ENCODE data around the gene C14orf132.

Gene C14orf132

DNA sequence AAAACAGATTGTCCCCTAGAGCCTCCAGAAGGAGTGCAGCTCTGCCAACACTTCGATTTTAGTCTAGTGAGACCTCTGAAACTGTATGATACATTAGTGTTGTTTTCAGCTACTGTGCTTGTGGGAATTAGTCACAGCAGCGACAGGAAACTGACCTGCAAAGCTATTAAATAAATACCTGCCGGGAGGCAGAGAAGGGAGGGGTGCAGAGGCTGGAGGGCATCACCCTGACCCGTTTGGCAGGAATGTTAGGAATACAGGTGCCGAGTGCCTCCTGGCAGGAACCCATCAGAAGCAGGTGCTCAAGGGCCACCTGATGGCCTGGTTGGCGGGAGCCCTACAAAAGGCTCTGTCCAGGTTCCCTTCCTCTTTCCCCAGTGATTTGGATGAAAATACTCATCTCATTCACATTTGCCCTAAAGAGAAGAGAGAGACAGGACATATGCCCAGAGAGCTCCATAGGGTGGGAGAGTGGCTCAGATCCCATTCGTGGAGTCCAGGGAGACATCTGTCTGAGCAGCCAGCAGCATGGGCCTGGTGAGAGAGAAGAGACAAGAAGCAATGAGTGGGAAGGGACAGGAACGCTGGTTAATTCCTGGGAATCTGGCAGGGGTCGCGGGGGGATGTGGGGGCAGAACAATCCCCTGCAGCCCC, 44.6 kb downstream of the C14orf132 start:
- peak; percentile 65 for DNase-seq

- no peak for DNase-seq
Observed at GRCh38 chr14:96084796-96085195, 45.6 kb downstream of the C14orf132 start.

DNA sequence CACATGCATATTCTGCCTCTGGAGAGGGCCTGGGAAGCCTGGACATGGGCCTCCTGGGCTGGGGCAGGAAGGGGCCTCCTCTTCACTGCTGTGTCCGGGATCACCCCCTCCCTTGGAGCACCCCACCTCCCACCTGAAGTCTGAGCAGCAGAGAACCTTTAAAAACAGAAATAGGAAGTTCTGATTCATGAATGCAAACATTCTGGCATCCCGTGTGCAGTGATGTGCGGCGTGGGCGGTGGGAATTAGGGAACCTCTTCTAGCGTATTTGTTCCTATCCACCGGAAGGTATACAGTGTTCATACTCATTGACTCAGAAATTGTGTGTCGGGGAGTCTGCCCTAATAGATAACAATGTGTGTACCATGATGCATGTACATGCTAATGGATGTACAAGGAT, 46.2 kb downstream of the C14orf132 start:
- no peak for DNase-seq

DNA sequence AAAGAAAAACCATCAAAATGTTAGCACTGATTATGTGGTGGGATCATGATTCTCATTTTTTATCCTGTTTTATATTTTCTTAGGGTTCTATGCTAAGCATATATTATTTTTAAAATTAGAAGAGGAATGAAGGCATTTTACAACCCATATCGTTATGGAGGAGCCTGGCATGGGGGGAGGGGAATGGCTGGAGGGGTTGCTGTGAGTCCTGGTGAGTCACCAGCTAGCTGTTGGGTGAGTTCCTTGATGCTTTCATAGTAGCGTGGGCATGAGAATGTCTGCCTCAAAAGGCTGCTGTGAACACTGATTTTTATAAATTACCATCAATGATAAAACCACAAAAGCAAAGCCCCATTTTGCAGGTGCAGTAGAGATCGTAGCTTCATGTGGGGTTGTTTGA, 46.9 kb downstream of the C14orf132 start:
- peak; percentile 81 for DNase-seq

- DNase-seq = no peak
Observed at GRCh38 chr14:96086574-96087077, 47.5 kb downstream of the C14orf132 start.

- no peak for DNase-seq
Observed at GRCh38 chr14:96088074-96088473, 48.9 kb downstream of the C14orf132 start.

GRCh38 chr14:96088481-96088880, 49.3 kb downstream of the C14orf132 start:
- no peak for DNase-seq

DNA sequence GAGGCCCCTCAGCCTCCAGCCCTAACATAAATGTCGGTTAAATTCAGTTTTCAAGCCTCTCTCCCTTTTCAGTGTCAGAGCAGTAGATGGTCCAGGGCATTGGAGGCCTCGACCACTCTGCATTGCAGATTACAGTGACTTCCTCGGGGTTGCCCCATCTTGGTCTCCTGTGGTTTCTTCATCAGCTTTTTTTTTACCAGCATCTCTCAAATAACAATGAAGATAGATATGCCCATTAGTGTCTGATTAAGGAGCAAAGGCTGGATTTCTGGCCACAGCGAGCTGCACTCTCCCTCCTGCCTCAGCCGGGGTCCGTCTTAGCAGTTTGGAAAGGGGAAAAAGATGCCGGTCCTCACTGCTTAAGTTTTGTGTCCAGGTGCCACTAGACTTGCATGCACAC, 49.7 kb downstream of the C14orf132 start:
- DNase-seq = no peak

- no peak for DNase-seq
Observed at GRCh38 chr14:96089401-96089800, 50.2 kb downstream of the C14orf132 start.

GRCh38 chr14:96090441-96091148, 51.4 kb downstream of the C14orf132 start:
- no peak for DNase-seq

DNA sequence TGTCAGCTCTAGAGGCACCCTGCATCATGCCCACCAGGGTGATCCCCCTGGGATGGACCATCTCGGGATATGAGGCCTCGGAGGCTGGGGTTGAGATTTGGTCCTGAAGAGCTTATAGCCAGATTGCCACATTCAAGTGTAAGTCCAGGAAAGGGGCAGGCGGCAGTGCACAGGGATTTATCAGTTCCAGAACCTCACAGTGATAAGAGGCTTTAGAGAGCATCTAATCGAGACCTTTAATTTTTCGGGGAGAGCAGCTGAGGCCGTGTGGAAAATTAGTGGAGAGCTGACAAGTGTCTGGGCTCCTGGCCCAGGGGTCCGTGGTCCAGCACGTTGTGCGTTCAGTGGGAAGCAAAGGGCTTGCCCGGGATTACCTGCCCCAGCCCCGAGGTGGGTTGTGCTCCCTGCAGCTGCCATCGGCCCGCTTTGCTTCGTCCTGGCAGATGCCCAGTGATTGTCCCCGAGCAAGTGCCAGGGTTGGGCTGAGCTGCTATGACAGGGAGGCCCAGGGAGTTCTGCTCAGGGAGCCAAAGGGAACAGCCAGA, 52.1 kb downstream of the C14orf132 start:
- DNase-seq = no peak

DNA sequence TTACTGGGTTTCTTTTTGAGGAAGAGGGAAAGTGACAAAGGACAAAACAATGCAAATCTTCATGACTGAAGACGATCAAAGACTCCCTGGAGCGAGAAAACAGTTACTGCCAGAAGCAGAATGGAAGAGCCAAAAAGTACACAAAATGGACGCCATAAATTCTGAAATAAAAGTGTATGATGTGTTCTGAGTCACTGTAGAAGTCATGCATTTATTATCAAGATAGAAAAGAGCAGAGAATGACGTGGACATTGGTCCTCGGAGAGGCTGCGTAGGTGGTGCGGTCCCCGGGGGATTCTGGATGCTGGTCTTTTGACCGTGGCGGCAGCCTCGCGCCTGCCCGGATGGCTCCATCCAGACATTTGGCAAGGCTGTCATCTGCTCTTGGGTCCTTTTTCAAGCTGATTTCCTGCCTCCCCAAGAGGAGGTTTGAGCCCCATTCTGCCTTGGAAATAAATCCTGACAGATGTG, 52.8 kb downstream of the C14orf132 start:
- no peak for DNase-seq

GRCh38 chr14:96092936-96093335, 53.8 kb downstream of the C14orf132 start:
- no peak for DNase-seq

DNA sequence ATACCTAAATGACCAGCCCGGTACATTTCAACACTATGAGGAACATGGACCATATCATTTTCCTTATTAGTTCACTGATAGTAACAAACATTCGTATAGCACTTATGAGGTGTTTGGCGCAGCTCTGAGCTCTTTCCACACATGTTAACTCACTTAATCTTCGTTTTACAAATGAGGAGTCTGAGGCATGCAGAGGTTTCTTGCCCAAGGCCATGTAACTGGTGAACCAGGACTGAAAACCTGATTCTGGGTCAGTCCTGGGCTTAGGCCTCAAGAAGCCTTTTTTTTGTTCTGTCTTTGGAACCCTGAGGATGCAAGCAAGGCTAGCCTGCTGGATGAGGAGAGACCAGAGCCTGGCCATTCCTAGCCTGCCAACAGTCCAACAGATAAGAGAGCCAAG, 55.0 kb downstream of the C14orf132 start:
- no peak for DNase-seq

GRCh38 chr14:96094656-96095055, 55.5 kb downstream of the C14orf132 start:
- no peak for DNase-seq

DNA sequence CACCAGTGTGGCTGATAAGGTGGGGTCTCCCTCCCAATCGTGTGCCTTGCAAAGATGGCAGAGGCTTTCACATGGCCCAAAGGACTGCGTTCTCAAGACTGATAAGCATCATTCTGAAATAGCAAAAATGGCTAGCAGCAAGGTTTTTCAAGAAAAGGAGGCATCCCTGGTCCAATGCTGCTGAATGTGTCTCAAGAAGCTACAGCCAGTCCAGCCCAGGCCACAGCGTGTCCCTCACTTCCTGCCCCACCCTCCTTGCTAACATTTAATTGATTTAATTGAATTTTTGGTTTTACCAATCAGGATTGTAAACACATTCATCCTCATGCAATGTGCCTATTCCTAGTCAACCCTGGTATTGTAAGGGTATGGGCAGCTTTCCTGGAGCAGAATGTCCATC, 55.9 kb downstream of the C14orf132 start:
- DNase-seq = no peak

DNA sequence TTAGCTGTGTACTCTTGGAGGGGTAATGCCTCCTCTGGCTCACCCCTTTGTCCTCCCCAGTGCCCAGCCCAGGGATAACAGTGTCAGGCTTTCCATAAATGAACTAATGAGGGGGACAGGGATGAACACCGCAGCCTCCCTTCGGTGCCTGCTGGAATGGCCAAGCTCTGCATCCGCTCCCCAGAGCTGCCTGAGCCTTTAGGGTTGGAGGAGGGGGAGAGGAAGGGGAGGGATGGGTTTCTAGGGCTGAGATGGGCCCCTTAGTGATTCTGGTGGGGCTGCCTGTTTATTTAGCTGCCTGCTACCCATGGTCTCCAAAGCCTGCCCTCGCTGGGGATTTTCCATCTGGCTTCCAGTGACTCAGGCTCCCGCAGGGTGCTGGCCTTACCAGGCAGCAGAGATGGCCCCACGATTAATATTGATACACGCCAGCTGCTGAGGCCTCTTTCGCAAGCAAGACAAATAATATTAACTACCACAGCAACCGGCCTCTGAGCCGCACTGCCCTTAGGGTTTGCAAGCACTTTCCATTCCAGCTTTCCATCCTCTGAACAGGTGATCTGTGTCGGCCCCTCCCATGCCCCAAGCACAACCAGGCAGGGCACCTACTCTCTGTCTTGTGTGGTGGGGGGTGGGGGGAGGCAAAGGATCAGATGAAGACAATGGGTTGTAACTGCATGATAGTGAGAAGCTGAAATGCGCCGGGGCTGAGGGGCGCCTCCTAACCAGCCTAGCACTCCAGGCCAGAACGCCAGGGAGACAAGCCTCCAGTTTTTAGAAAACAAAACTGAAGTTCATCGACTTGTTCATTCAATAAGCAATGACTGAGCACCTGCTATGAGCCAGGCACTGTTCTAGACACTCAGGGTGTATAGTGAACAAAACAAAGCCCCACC, 56.7 kb downstream of the C14orf132 start:
- DNase-seq = peak; percentile 49

DNA sequence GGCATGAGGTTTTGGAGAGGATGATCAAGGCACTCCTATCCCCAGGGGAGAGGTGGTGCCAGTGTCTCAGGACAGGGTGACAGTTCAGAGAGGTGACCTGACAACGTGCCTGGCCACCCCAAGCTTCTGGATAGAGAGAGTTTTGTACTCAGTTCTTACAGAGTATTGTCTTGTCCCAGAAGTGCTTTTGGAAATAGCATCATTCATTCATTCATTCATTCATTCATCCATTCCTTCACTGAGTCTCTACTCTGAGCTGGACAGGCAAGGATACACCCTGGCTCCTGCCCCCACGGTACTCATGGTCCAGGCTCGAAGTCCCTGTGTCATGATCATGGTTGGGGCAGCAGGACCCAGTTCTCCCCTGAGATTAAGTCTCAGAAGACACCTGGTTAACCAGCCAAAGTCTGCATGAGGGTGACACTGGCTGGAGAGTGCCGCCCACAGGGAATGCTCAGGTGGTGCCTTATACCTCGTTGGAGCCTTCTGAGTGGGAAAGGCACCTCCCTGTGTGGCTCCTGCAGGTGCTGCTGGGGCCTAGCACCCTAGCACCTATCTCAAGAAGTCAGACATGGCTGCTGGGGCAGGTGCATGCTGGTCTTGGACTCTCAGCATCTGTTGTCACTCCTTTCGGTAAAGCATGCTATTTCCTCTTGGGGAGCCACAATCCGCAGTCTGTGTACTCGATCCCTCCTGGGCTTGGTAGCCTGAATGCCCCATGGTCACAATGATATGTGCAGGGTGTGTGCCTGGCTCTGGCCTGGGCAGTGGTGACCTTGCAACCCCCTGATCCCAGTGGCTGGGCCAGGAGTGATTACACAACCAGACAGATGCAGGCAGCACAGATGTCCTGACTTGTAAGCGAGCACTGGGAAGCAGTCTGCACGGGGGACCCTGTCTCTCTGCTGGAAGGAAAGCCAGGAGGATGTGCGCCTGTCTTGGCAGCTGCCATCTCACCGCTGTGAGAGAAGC, 57.8 kb downstream of the C14orf132 start:
- peak; percentile 43 for DNase-seq

- DNase-seq = no peak
Observed at GRCh38 chr14:96097752-96098151, 58.6 kb downstream of the C14orf132 start.

- DNase-seq = peak; percentile 86
Observed at GRCh38 chr14:96098309-96098998, 59.3 kb downstream of the C14orf132 start.

- no peak for DNase-seq
Observed at GRCh38 chr14:96098999-96099335, 59.8 kb downstream of the C14orf132 start.

Measured in islet precursor cell (in vitro differentiated cells).